ENCODE measurements around the gene SEMA5A. TPM values are rescaled to one million over a fixed set of nuclear protein-coding genes. Genes with fewer than 3 reads are reported as not detected.

Gene SEMA5A
- total and polyA plus RNA-seq, 2 of the 13 experiments (the other 11 are each of a cell fraction or from before 2014, with no cell fraction given) = 0.01 TPM; not detected in 1

GRCh38 chr5:9429691-9430215 lies 116.1 kb downstream of the SEMA5A start (continued):
- TF ChIP-seq ZNF318 (CRISPR knock-in tag; IDR thresholded peaks at IDR 0.05) (no peak), ATF6 (CRISPR knock-in tag; conservative IDR thresholded peaks at IDR 0.05) (no peak), FLYWCH1 (CRISPR knock-in tag; IDR thresholded peaks at IDR 0.05) (no peak), HDAC1 (CRISPR knock-in tag; IDR thresholded peaks at IDR 0.05) (no peak), ZNF350 (CRISPR knock-in tag; IDR thresholded peaks at IDR 0.05; ENCODE audit: borderline replicate concordance, low read depth) (no peak), ZBTB1 (CRISPR knock-in tag; IDR thresholded peaks at IDR 0.05; ENCODE audit: borderline replicate concordance) (no peak), CENPX (CRISPR knock-in tag; IDR thresholded peaks at IDR 0.05) (no peak)
